GM21619 (cell line): ENCODE measurements around the gene CCDC57.

ENCODE experiments used
- ATAC-seq: cut with Tn5 transposase; IDR thresholded peaks from one replicate; pipeline ENCODE4 v1.9.1; 2021; ENCODE audit not compliant: unreplicated experiment

The CCDC57 gene

DNA sequence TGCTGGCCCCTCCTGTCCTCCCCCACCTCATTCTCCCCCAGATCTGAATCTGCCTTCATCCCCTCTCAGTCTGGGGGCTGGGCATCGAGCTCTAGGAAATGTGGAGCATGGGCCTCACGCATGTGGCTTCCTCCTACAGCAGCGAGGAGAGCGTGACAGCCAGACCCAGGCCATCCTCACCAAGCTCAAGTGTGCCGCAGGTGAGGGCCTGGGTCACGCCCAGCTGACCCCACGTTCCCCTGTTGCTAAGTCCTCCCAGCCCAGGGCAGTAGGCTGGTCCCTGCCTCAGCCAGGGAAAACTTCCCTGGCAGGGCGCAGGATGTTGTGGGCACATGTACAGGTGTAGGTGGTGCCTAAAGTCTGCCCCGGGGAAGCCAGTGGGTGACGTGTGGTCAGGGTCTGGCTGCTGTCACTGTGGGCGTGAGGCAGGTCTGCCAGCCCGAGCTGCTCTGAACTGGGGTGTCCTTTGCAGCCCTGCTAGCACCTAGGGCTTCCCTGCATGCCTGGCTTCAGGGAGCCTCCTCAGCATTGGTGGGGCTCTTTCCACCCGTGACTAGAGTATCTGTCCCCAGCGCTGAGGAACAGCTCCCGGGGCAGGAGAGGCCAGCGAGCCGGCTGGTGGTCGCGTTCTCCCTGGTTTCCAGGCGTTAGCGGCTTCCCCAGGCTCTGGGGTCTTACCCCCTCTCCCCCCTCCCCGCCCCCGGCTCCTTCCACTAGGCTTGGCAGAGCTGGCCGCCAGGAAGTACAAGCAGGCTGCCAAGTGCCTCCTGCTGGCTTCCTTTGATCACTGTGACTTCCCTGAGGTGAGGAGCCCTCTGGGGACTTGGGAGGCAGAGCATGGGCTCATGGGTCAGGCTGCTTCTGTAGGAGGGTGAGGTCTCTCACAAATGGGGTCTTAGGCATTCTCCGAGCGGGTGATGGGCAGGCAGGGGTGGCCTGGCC is 157.3 kb downstream of the CCDC57 start:
- no peak for ATAC-seq

DNA sequence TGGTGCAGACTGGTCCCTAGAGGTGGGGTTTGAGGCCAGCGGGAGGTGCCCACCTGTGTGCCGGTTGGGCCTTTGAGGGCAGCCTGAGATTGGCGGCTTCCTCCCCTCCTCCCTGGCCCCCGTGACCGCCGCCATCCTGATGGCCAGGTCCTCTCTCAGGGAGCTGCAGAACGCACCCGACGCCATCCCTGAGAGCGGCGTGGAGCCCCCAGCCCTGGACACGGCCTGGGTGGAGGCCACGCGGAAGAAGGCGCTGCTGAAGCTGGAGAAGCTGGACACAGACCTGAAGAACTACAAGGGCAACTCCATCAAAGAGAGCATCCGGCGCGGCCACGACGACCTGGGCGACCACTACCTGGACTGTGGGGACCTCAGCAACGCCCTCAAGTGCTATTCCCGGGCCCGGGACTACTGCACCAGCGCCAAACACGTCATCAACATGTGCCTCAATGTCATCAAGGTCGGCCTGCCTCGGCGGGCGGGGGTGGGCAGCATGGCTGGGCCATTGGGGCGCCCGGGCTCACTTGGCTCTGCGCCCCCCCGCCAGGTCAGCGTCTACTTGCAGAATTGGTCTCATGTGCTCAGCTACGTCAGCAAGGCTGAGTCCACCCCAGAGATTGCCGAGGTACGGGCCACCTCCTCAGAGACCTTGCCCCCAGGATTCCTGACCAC is 158.2 kb downstream of the CCDC57 start:
- no peak for ATAC-seq

DNA sequence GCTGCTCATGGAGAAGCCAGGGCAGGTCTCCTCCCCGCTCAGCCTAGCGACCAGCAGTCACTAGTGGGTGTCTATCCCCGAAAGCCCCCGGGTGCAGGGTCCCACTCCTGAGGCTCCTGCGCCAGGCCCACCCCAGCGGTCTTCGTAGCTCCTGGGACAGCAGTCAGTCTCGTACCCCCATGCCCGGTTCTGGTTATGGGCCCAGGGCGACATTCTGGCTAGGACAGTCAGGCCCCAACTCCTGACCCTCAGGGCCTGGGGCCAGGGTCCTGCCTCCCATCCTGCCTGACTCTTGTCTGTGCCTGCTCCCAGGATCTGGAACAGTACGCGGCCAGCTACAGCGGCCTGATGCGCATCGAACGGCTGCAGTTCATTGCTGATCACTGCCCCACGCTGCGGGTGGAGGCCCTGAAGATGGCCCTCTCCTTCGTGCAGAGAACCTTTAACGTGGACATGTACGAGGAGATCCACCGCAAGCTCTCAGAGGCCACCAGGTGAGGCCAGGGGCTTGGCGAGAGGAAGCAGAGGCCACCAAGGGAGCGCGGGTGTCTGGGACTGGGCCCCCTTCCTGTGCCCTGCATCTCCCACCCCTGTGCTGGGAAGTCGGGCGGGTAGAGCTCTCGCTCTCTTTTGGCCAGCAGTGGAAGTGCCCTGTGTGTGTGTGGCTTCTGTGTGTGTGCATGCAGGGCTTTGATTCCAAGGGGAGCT is 158.9 kb downstream of the CCDC57 start:
- ATAC-seq, result no peak

DNA sequence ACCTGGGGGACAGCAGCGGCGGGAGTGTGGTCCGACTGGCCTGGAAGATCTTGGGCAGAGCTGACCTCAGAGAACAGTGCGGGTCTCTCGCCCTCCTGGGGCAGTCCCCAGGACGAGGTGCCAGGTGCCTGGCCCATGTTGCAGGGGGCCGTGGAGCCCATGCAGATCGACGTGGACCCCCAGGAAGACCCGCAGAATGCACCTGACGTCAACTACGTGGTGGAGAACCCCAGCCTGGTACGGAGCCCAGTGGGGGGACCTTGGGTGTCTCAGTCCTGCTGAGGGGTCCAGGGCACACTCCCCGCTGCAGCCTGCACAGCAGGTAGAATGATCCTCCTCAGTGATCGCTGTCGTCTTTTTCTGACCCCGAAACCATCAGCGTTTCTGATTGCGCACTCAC is 159.5 kb downstream of the CCDC57 start:
- no peak for ATAC-seq

DNA sequence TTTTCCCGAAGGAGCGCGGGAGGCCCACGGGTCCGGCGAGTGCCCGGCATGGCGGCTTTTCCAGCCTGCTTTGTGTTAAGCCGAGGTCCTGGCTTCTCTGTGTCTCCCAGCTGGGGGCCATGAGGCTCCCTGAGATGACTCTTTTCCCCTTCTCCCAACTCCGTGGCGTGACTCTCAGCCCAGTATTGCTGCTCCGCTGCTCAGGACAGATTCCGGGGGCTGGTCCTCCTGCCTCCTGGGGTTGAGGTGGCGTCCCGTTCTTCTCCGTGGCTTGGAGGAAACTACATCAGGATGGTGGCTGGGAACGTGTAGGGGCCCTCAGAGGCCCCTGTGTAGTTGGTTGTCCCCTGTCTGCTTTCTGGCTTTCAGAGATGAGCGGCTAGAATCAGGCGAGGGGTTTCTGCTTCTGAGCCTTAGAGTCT is 160.0 kb downstream of the CCDC57 start:
- no peak for ATAC-seq

DNA sequence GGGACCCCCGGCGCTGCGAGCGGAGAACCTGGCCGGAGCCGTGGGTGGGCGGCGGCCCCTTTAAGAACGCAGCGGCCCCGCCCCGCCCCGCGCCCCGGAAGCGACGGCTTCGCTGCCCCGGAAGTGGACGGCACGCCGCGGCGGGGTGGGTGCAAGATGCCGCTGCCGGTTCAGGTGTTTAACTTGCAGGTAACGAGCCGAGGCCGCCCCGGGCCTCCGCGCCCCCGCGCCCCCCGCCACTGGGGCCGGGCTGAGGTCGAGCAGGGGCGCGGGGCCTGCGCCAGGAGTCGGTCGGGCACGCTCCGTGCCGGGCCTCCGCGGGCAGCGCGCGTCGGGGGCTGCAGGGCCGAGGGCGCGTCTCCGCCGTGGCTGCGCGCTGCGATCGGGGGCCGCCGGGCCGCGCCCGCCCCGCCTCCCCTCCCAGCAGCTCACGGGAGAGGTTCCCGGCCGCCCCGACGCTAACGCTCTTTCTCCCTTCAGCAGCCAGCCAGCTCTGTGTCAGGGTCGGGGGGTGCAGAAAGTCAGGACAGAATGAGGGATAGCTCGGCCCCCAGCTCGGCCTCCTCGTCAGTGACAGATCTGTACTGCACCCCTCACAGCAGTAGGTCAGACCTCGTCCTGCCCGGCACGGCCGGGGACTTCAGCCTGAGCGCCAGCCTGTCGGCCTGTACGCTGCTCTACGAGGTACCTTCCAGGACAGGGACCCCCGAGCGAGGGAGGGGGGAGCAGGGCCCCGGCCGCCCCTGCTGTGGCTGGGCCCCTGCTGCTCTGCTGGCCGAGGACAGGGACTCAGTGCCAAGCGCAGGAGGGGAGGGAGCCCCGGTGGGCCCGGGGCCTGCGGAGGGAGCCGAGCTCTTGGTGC is 160.6 kb downstream of the CCDC57 start, which contains the start of the genes GPS1 and RFNG:
GPS1 (plus strand) TSS at position 123 of the 862 bp plus-strand sequence; CDS start at position 157, 34 bp downstream.
RFNG (minus strand) TSS at position 36 of the 862 bp plus-strand sequence. CDS start 45 bp downstream, outside the sequence.
- ATAC-seq, result peak; percentile 53
